ENCODE measurements around the gene FCRLB. TPM values are rescaled to one million over a fixed set of nuclear protein-coding genes. Genes with fewer than 3 reads are reported as not detected.
"Not testable (repeated sequence)": the region's sequence is repeated elsewhere in the genome, so short reads cannot be mapped to it uniquely, and the experiment has no call there.

The FCRLB gene
- total and polyA plus RNA-seq, 2 donors (not counting 1 experiment from before 2014, with no cell fraction given), result 3.8 to 6.4 TPM

- Mint-ChIP-seq H3K27ac (no peak overlapping the region), H3K9me3 (ENCODE audit: insufficient read depth) (no peaks in the 10 kb centered on the region), H3K27me3 (no peaks in the 10 kb centered on the region), H3K4me1 (peaks cover 48% of the 10 kb centered on the region), H3K4me3 (peak overlapping the region; percentile 99)
- Histone ChIP-seq H3K36me3 (replicated peaks in 1 of 2; ENCODE audit: control extremely low read depth in 1 of 2, control insufficient read depth in 1 of 2, extremely low read depth in 1 of 2, insufficient read depth in 2 of 2, low read length in 1 of 2) (peaks cover 0 to 3% of the 10 kb centered on the region in 2 experiments), H2AFZ (ENCODE audit: insufficient read depth, low read depth, low read length, poor library complexity, severe bottlenecking) (no peak overlapping the region), H3K27me3 (replicated peaks in 1 of 4; ENCODE audit: control extremely low read depth in 1 of 4, control insufficient read depth in 3 of 4, insufficient read depth in 4 of 4, low read length in 3 of 4) (no peaks in the 10 kb centered on the region), H3K9me3 (ENCODE audit: control extremely low read depth in 1 of 3, control insufficient read depth in 2 of 3, insufficient read depth in 1 of 3, low read length in 2 of 3) (no peaks in the 10 kb centered on the region), H3K27ac (ENCODE audit: low read length in 2 of 2) (no peak overlapping the region), H3K4me3 (ENCODE audit: control extremely low read depth in 1 of 5, extremely low read depth in 1 of 5, insufficient read depth in 1 of 5, low read depth in 2 of 5, low read length in 4 of 5) (no peak overlapping the region), H3K4me2 (replicated peaks; ENCODE audit: low read depth, low read length, poor library complexity, severe bottlenecking) (peak overlapping the region; percentile 8), H3K4me1 (ENCODE audit: control insufficient read depth in 2 of 2, insufficient read depth in 2 of 2, low read length in 2 of 2) (peaks cover 45 to 47% of the 10 kb centered on the region in 2 donors), H3K9ac (ENCODE audit: low read length) (no peak overlapping the region), H3K79me2 (ENCODE audit: control insufficient read depth, insufficient read depth, low read length) (peaks cover 78% of the 10 kb centered on the region), H4K20me1 (ENCODE audit: control insufficient read depth, insufficient read depth, low read length, poor library complexity, severe bottlenecking) (peaks cover 21% of the 10 kb centered on the region)
- intact Hi-C loops (cut with micrococcal nuclease), result loop anchor here (5.0 to 10.0 kb wide), 3 partner anchors 344 to 794 kb away; partner anchors contain the start of gene UAP1
- ChIA-PET POLR2A (no interaction called here), CTCF (no interaction called here)
- 100% methylated on average over 3 of the region's 5 CpGs for WGBS (ENCODE audit: insufficient coverage)
- DNase-seq, result no peak
- ATAC-seq (ENCODE audit: low read depth), result no peak
- no peak for TF ChIP-seq CTCF (IDR thresholded peaks at IDR 0.05)
- no peak for TF ChIP-seq EZH2 (IDR thresholded peaks at IDR 0.05; ENCODE audit: borderline replicate concordance, insufficient read depth, low read depth, low read length, poor library complexity, severe bottlenecking)
Measured at GRCh38 chr1:161768461-161768860, 47.1 kb downstream of the FCRLB start.

GRCh38 chr1:161768986-161769672 lies 47.8 kb downstream of the FCRLB start:
- H4K20me1 ChIP-seq (ENCODE audit: control insufficient read depth, insufficient read depth, low read length, poor library complexity, severe bottlenecking), result peaks cover 24% of the 10 kb centered on the region
- H3K9ac ChIP-seq (ENCODE audit: low read length), result no peak overlapping the region
- no peaks in the 10 kb centered on the region for H3K9me3 ChIP-seq (ENCODE audit: control extremely low read depth in 1 of 3, control insufficient read depth in 2 of 3, insufficient read depth in 1 of 3, low read length in 2 of 3)
- Mint-ChIP-seq H3K27ac (no peak overlapping the region), H3K27me3 (no peaks in the 10 kb centered on the region), H3K4me3 (no peak overlapping the region), H3K4me1 (peaks cover 47% of the 10 kb centered on the region), H3K9me3 (ENCODE audit: insufficient read depth) (no peaks in the 10 kb centered on the region)
- POLR2A ChIA-PET, result no interaction called here
- peaks cover 0 to 3% of the 10 kb centered on the region in 2 experiments for H3K36me3 ChIP-seq (replicated peaks in 1 of 2; ENCODE audit: control extremely low read depth in 1 of 2, control insufficient read depth in 1 of 2, extremely low read depth in 1 of 2, insufficient read depth in 2 of 2, low read length in 1 of 2)
- peaks cover 42 to 47% of the 10 kb centered on the region in 2 donors for H3K4me1 ChIP-seq (ENCODE audit: control insufficient read depth in 2 of 2, insufficient read depth in 2 of 2, low read length in 2 of 2)
- peaks cover 85% of the 10 kb centered on the region for H3K79me2 ChIP-seq (ENCODE audit: control insufficient read depth, insufficient read depth, low read length)
- H2AFZ ChIP-seq (ENCODE audit: insufficient read depth, low read depth, low read length, poor library complexity, severe bottlenecking), result no peak overlapping the region
- intact Hi-C loops (cut with micrococcal nuclease), result loop anchor here (5.0 to 10.0 kb wide), 3 partner anchors 344 to 793 kb away; partner anchors contain the start of gene UAP1
- no peak overlapping the region for H3K4me3 ChIP-seq (ENCODE audit: control extremely low read depth in 1 of 5, extremely low read depth in 1 of 5, insufficient read depth in 1 of 5, low read depth in 2 of 5, low read length in 4 of 5)
- DNase-seq (no peak), ATAC-seq (ENCODE audit: low read depth) (no peak)
- no peak overlapping the region for H3K27ac ChIP-seq (ENCODE audit: low read length in 2 of 2)
- H3K4me2 ChIP-seq (replicated peaks; ENCODE audit: low read depth, low read length, poor library complexity, severe bottlenecking), result no peak overlapping the region
- TF ChIP-seq EZH2 (IDR thresholded peaks at IDR 0.05; ENCODE audit: borderline replicate concordance, insufficient read depth, low read depth, low read length, poor library complexity, severe bottlenecking) (no peak), CTCF (IDR thresholded peaks at IDR 0.05) (no peak)
- CTCF ChIA-PET, result interaction anchor here (1.2 to 1.6 kb wide), 2 partner anchors 13 to 20 kb away, joined by 3 to 4 read pairs; partner anchors contain the start of gene DUSP12
- H3K27me3 ChIP-seq (replicated peaks in 1 of 4; ENCODE audit: control extremely low read depth in 1 of 4, control insufficient read depth in 3 of 4, insufficient read depth in 4 of 4, low read length in 3 of 4), result no peaks in the 10 kb centered on the region

- H3K27me3 ChIP-seq (replicated peaks in 1 of 4; ENCODE audit: control extremely low read depth in 1 of 4, control insufficient read depth in 3 of 4, insufficient read depth in 4 of 4, low read length in 3 of 4); H3K4me2 ChIP-seq (replicated peaks; ENCODE audit: low read depth, low read length, poor library complexity, severe bottlenecking); H3K27ac ChIP-seq (ENCODE audit: low read length in 2 of 2); DNase-seq; H3K4me3 Mint-ChIP-seq; H3K27me3 Mint-ChIP-seq; H3K9me3 Mint-ChIP-seq (ENCODE audit: insufficient read depth); H3K9ac ChIP-seq (ENCODE audit: low read length); H3K9me3 ChIP-seq (ENCODE audit: control extremely low read depth in 1 of 3, control insufficient read depth in 2 of 3, insufficient read depth in 1 of 3, low read length in 2 of 3); H3K4me3 ChIP-seq (ENCODE audit: control extremely low read depth in 1 of 5, extremely low read depth in 1 of 5, insufficient read depth in 1 of 5, low read depth in 2 of 5, low read length in 4 of 5); H3K36me3 ChIP-seq (replicated peaks in 1 of 2; ENCODE audit: control extremely low read depth in 1 of 2, control insufficient read depth in 1 of 2, extremely low read depth in 1 of 2, insufficient read depth in 2 of 2, low read length in 1 of 2); POLR2A ChIA-PET; H3K27ac Mint-ChIP-seq; H2AFZ ChIP-seq (ENCODE audit: insufficient read depth, low read depth, low read length, poor library complexity, severe bottlenecking); ATAC-seq (ENCODE audit: low read depth): not testable (repeated sequence)
- CTCF ChIA-PET, result interaction anchor here (1.2 to 1.6 kb wide), 2 partner anchors 12 to 20 kb away, joined by 3 to 4 read pairs; partner anchors contain the start of gene DUSP12
- intact Hi-C loops (cut with micrococcal nuclease), result loop anchor here (5.0 to 10.0 kb wide), 3 partner anchors 345 to 793 kb away; partner anchors contain the start of gene UAP1
- Histone ChIP-seq H3K4me1 (ENCODE audit: control insufficient read depth in 2 of 2, insufficient read depth in 2 of 2, low read length in 2 of 2) (peaks cover 42 to 47% of the 10 kb centered on the region in 2 donors), H4K20me1 (ENCODE audit: control insufficient read depth, insufficient read depth, low read length, poor library complexity, severe bottlenecking) (peaks cover 26% of the 10 kb centered on the region), H3K79me2 (ENCODE audit: control insufficient read depth, insufficient read depth, low read length) (peaks cover 90% of the 10 kb centered on the region)
- WGBS (ENCODE audit: insufficient coverage), result 100% methylated on average over 1 of the region's 5 CpGs
- H3K4me1 Mint-ChIP-seq, result peaks cover 48% of the 10 kb centered on the region
Measured at GRCh38 chr1:161769673-161770045, 48.3 kb downstream of the FCRLB start.

All from B cell (primary cell).